ENCODE measurements around the gene ATM.
"Not testable (repeated sequence)": the region's sequence is repeated elsewhere in the genome, so short reads cannot be mapped to it uniquely, and the experiment has no call there.

ATM gene

DNA sequence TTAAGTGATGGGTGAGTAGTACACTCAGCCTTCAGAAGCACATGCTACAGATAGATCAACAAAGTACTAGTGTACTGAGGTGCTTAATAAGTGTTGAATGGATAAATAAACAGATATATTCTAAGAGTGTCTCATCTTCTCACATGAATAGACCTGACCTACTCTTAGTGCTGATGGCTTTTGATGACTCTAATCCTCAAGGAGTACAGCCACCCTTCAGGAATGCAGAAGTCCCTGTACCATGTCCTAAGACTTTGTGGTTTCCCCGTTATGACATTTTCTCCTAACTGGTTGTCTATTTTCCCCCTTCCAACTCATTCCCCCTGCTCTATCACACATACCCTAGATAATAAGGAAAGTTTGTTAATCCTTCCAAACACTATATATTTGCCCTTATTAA is 182.8 kb downstream of the ATM start:
- no peak for TF ChIP-seq FOXA1 (IDR thresholded peaks at IDR 0.05)
- no peak for TF ChIP-seq LEF1 (IDR thresholded peaks at IDR 0.05; ENCODE audit: borderline replicate concordance)
- no peak for TF ChIP-seq FOXK2 (IDR thresholded peaks at IDR 0.05)
- TF ChIP-seq ARNT (IDR thresholded peaks at IDR 0.05) = no peak
- TF ChIP-seq BHLHE40 (IDR thresholded peaks at IDR 0.05; ENCODE audit: borderline replicate concordance) = no peak
- TF ChIP-seq ELF4 (IDR thresholded peaks at IDR 0.05) = no peak
- no peak for TF ChIP-seq NFRKB (IDR thresholded peaks at IDR 0.05)
- TF ChIP-seq TARDBP (IDR thresholded peaks at IDR 0.05) = no peak
- no peak for TF ChIP-seq L3MBTL2 (conservative IDR thresholded peaks at IDR 0.05)
- no peak for TF ChIP-seq ZNF384 (IDR thresholded peaks at IDR 0.05)
- no peak for TF ChIP-seq CTBP1 (IDR thresholded peaks at IDR 0.05; ENCODE audit: borderline replicate concordance)
- no peak for TF ChIP-seq HDGF (IDR thresholded peaks at IDR 0.05; ENCODE audit: borderline replicate concordance)
- TF ChIP-seq SP1 (IDR thresholded peaks at IDR 0.05) = no peak
- no peak for TF ChIP-seq SUZ12 (IDR thresholded peaks at IDR 0.05)
- TF ChIP-seq FOXM1 (IDR thresholded peaks at IDR 0.05; ENCODE audit: borderline replicate concordance) = no peak
- DNase-seq (ENCODE audit: extremely low spot score) = no peak
- ChIA-PET CTCF (no interaction called here), POLR2A (no interaction called here)

DNA sequence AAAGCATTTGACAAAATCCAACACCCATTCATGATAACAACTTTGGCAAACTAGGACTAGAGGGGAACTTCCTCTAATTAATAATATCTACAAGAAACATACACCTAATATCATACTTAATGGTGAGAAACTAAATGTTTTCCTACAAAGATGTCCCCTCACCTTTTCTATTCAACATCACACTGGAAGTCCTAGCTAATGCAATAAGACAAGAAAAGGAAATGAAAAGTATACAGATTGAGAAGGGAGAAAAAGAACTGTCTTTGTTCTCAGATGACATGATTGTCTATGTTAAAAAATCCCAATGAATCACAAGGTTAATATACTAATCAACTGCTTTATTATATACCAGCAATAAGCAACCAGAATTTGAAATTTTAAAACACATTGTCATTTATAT is 192.1 kb downstream of the ATM start:
- ChIA-PET CTCF (no interaction called here), POLR2A (no interaction called here)
- no peak for DNase-seq (ENCODE audit: extremely low spot score)
- TF ChIP-seq L3MBTL2 (conservative IDR thresholded peaks at IDR 0.05) = no peak

DNA sequence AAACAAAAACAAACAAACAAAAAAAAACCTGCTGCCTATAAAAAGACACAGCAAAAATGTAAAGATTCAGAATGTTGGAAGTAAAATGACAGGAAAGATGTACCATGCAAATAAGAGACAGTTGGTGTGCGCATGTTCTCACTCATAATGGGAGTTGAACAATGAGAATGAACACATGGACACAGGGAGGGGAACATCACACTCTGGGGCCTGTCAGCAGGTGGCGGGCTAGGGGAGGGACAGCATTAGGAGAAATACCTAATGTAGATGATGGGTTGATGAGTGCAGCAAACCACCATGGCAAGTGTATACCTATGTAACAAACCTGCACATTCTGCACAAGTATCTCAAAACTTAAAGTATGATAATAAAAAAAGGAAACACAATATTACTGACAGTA is 194.7 kb downstream of the ATM start:
- POLR2A ChIA-PET; CTCF ChIA-PET; DNase-seq (ENCODE audit: extremely low spot score): not testable (repeated sequence)

All from HEK293T (cell line).